A549 treated with DMSO at 1 μM for 4 hours (cell line): ENCODE data around the gene SNPH. TPM values are rescaled to one million over a fixed set of nuclear protein-coding genes. Genes with fewer than 3 reads are reported as not detected.

Source experiments
- total RNA-seq: library from RNA; stranded (reverse); fragments of 200-300 nt; extraction: Qiagen RNA extraction; gene quantifications from 5 replicates; pipeline ENCODE4 v1.2.3, GENCODE V29; 2022; ENCODE audit warnings: low read depth

Gene SNPH
- 3.8 to 5.6 TPM (median 4.6 TPM) in 5 replicates for total RNA-seq

GRCh38 chr20:1266167-1266973 is at the start of gene SNPH:
Gene SNPH, plus strand, starts transcription at chr20:1266294. Its CDS starts 29,946 bp downstream, at chr20:1296240.

GRCh38 chr20:1225783-1226654 is 40.1 kb upstream of the SNPH start, which contains the start of gene RAD21L1:
Gene RAD21L1, plus strand, starts transcription at chr20:1226044. Its CDS starts 2,410 bp downstream, at chr20:1228454.

GRCh38 chr20:1328680-1329330 is 62.7 kb downstream of the SNPH start, which contains the start of gene SDCBP2:
Gene SDCBP2, minus strand, starts transcription at chr20:1329139. Its CDS starts 8,723 bp downstream, at chr20:1320416.

Other genes with a start within 250 kb of the SNPH start
- gene PSMF1, start 147.7 kb upstream of the SNPH start, total RNA-seq: 196 to 223 TPM (median 216 TPM) in 5 replicates
- gene TMEM74B, start 81.3 kb upstream of the SNPH start, total RNA-seq: 3.6 to 4.7 TPM (median 3.9 TPM) in 5 replicates
- 0.05 TPM in 1 of 5 replicates, not detected in the others for gene C20orf202, start 62.8 kb upstream of the SNPH start, total RNA-seq
- 0.05 to 0.12 TPM in 2 of 5 replicates, not detected in the others for gene RAD21L1, start 40.2 kb upstream of the SNPH start, total RNA-seq
- 0.79 to 1.1 TPM (median 0.99 TPM) in 5 replicates for gene SDCBP2, start 62.8 kb downstream of the SNPH start, total RNA-seq
- 498 to 544 TPM (median 537 TPM) in 5 replicates for gene FKBP1A, start 126.8 kb downstream of the SNPH start, total RNA-seq
- gene NSFL1C, start 200.6 kb downstream of the SNPH start, total RNA-seq: 120 to 154 TPM (median 125 TPM) in 5 replicates
- not detected in 5 replicates for gene SIRPB2, start 225.1 kb downstream of the SNPH start, total RNA-seq